HepG2 (cell line): ENCODE results near the gene TANGO6. TPM values are rescaled to one million over a fixed set of nuclear protein-coding genes. Genes with fewer than 3 reads are reported as not detected.

ENCODE experiments used
- FOXA3 ChIP-seq: IDR thresholded peaks from 2 replicates; pipeline ENCODE4 v1.6.1; 2016; ENCODE audit warnings: missing genetic modification reagents, missing compliant biosample characterization
- FOXP1 ChIP-seq, 2 experiments: fragments of 450-650 bp in 1 of 2; IDR thresholded peaks; 2 replicates each; pipeline ENCODE4 v1.6.1; 2017 to 2018; ENCODE audit warnings: antibody characterized with exemption in 1 of 2
- GATAD1 ChIP-seq: IDR thresholded peaks from 2 replicates; pipeline ENCODE4 v1.6.1; 2016; ENCODE audit warnings: missing genetic modification reagents, missing compliant biosample characterization
- NAIF1 ChIP-seq: sonication (generic); formaldehyde crosslinking; IDR thresholded peaks from 2 replicates; pipeline ENCODE4 v1.5.0; 2020; ENCODE audit warnings: mild to moderate bottlenecking, missing genetic modification reagents, borderline replicate concordance
- POLR2AphosphoS5 ChIP-seq: IDR thresholded peaks from 2 replicates; pipeline ENCODE4 v1.6.1; 2012; ENCODE audit warnings: low read depth, low read length
- SMAD3 ChIP-seq: sonication (generic); formaldehyde crosslinking; IDR thresholded peaks from 2 replicates; pipeline ENCODE4 v1.4.0; 2020; ENCODE audit warnings: missing genetic modification reagents
- TBX3 ChIP-seq: fragments of 450-650 bp; IDR thresholded peaks from 2 replicates; pipeline ENCODE4 v1.6.1; 2017; ENCODE audit warnings: antibody characterized with exemption, mild to moderate bottlenecking, inconsistent platforms, borderline replicate concordance
- TOPORS ChIP-seq: sonication (generic); formaldehyde crosslinking; IDR thresholded peaks from 2 replicates; pipeline ENCODE4 v1.8.0; 2023; ENCODE audit warnings: mild to moderate bottlenecking, missing genetic modification reagents
- ZNF124 ChIP-seq: sonication (generic); formaldehyde crosslinking; IDR thresholded peaks from 2 replicates; pipeline ENCODE4 v1.4.0; 2020; ENCODE audit warnings: missing genetic modification reagents
- ZNF264 ChIP-seq: sonication (generic); formaldehyde crosslinking; IDR thresholded peaks from 2 replicates; pipeline ENCODE4 v1.4.0; 2020; ENCODE audit warnings: missing genetic modification reagents
- polyA plus RNA-seq, 8 experiments: library from polyadenylated mRNA; depleted of rRNA in 3 of 8; stranded (reverse) in 7 of 8; unstranded in 1 of 8; fragments of >200 nt; fragmentation: Illumina TruSeq in 4 of 8; extraction: Trizol in 4 of 8; gene quantifications; 2 replicates each; pipeline versions ENCODE4 v1.2.1 to v1.2.3, GENCODE V29; 2011 to 2016; ENCODE audit warnings: low read depth in 4 of 8, missing spikeins in 1 of 8, mixed read lengths in 1 of 8; ENCODE audit not compliant: insufficient read depth in 1 of 8
- total RNA-seq, 5 experiments: library from RNA; depleted of rRNA; stranded (reverse); fragments of >200 nt; fragmentation: Illumina TruSeq; extraction: Trizol; gene quantifications; 2 replicates each; pipeline ENCODE4 v1.2.3, GENCODE V29; 2016; ENCODE audit warnings: low read depth in 1 of 5
- TF ChIP-seq, protein P1 (sequence below): sonication (generic); formaldehyde crosslinking; IDR thresholded peaks from 2 replicates; pipeline ENCODE4 v1.5.0; 2020; ENCODE audit warnings: missing genetic modification reagents, mild to moderate bottlenecking, borderline replicate concordance
- TF ChIP-seq, protein P2 (sequence below): sonication (generic); formaldehyde crosslinking; IDR thresholded peaks from 2 replicates; pipeline ENCODE4 v1.5.0; 2020; ENCODE audit warnings: mild to moderate bottlenecking, missing genetic modification reagents, borderline replicate concordance
- TF ChIP-seq, protein P3 (sequence below): sonication (generic); formaldehyde crosslinking; conservative IDR thresholded peaks from 2 replicates; pipeline ENCODE4 v1.4.0; 2020; ENCODE audit warnings: missing genetic modification reagents
- TF ChIP-seq, protein P4 (sequence below): fragments of 450-650 bp; IDR thresholded peaks from 2 replicates; pipeline ENCODE4 v1.6.1; 2017; ENCODE audit warnings: mild to moderate bottlenecking
- TF ChIP-seq, protein P5 (sequence below): sonication (generic); formaldehyde crosslinking; IDR thresholded peaks from 2 replicates; pipeline ENCODE4 v1.5.0; 2020; ENCODE audit warnings: mild to moderate bottlenecking, missing genetic modification reagents
- TF ChIP-seq, protein P6 (sequence below): IDR thresholded peaks from 2 replicates; pipeline ENCODE4 v1.6.1; 2016; ENCODE audit warnings: mild to moderate bottlenecking, missing biosample characterization, missing genetic modification reagents

Gene TANGO6
- total and polyA plus RNA-seq, 2 of the 13 experiments (the other 11 are each of a cell fraction or from before 2014, with no cell fraction given), result 7.2 to 13.3 TPM

DNA sequence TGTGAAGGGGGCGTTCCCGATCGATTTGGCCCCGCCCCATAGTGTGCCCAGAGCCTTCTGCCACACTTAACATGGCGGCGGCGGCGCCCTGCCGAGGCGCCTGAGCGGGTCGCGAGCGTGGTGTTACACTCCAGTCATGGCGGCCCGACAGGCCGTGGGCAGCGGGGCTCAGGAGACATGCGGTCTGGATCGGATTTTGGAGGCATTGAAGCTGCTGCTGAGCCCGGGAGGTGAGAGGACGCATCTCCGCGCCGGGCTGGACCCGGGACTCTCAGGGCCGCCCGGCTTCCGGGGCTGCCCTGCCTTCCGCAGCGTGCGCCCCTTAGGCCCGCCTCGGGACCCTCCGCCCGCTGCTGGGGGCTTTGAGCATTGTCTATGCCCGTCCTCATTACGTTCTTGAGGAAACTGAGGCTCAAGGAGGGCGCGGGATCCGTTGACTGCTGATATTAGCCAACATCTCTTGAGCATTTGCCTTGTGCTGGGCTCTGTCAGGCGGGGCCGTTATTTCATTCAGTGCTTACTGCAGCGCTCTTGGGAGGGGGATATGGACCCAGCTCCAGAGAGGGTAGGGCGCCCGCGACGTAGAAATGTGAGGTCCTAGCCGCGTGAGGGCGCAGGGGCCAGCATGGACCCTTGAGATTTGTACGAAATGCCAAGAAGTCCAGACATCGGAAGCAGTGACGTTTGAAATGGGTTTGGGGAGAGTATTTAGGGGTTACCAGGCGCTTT, at the start of gene TANGO6 (continued):
- TF ChIP-seq, protein P1, sequence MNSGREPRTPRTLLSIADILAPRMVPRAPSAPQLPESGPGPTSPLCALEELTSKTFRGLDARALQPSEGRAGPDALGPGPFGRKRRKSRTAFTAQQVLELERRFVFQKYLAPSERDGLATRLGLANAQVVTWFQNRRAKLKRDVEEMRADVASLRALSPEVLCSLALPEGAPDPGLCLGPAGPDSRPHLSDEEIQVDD (CRISPR knock-in tag), result peak; percentile 86; the same call in 1 of the 2 replicates
- TF ChIP-seq FOXP1 (IDR thresholded peaks at IDR 0.05) (no peak), FOXP1 (CRISPR knock-in tag; IDR thresholded peaks at IDR 0.05) (no peak), ZNF124 (CRISPR knock-in tag) (peak; percentile 37; the same call in 1 of the 2 replicates), ZNF264 (CRISPR knock-in tag) (peak; percentile 40; the same call in 1 of the 2 replicates), GATAD1 (peak; percentile 69), NAIF1 (CRISPR knock-in tag) (peak; percentile 85; the same call in 1 of the 2 replicates), TBX3 (no peak), POLR2AphosphoS5 (peak; percentile 75), SMAD3 (CRISPR knock-in tag) (peak; percentile 65; the same call in 1 of the 2 replicates), FOXA3 (peak; percentile 64; the same call in 1 of the 2 replicates), TOPORS (CRISPR knock-in tag) (no peak; the same call in 1 of the 2 replicates)
- TF ChIP-seq, protein P2, sequence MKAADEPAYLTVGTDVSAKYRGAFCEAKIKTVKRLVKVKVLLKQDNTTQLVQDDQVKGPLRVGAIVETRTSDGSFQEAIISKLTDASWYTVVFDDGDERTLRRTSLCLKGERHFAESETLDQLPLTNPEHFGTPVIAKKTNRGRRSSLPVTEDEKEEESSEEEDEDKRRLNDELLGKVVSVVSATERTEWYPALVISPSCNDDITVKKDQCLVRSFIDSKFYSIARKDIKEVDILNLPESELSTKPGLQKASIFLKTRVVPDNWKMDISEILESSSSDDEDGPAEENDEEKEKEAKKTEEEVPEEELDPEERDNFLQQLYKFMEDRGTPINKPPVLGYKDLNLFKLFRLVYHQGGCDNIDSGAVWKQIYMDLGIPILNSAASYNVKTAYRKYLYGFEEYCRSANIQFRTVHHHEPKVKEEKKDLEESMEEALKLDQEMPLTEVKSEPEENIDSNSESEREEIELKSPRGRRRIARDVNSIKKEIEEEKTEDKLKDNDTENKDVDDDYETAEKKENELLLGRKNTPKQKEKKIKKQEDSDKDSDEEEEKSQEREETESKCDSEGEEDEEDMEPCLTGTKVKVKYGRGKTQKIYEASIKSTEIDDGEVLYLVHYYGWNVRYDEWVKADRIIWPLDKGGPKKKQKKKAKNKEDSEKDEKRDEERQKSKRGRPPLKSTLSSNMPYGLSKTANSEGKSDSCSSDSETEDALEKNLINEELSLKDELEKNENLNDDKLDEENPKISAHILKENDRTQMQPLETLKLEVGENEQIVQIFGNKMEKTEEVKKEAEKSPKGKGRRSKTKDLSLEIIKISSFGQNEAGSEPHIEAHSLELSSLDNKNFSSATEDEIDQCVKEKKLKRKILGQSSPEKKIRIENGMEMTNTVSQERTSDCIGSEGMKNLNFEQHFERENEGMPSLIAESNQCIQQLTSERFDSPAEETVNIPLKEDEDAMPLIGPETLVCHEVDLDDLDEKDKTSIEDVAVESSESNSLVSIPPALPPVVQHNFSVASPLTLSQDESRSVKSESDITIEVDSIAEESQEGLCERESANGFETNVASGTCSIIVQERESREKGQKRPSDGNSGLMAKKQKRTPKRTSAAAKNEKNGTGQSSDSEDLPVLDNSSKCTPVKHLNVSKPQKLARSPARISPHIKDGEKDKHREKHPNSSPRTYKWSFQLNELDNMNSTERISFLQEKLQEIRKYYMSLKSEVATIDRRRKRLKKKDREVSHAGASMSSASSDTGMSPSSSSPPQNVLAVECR (CRISPR knock-in tag), result peak; percentile 94
- TF ChIP-seq, protein P3, sequence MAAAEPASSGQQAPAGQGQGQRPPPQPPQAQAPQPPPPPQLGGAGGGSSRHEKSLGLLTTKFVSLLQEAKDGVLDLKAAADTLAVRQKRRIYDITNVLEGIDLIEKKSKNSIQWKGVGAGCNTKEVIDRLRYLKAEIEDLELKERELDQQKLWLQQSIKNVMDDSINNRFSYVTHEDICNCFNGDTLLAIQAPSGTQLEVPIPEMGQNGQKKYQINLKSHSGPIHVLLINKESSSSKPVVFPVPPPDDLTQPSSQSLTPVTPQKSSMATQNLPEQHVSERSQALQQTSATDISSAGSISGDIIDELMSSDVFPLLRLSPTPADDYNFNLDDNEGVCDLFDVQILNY (CRISPR knock-in tag), result peak; percentile 76
- TF ChIP-seq, protein P4, sequence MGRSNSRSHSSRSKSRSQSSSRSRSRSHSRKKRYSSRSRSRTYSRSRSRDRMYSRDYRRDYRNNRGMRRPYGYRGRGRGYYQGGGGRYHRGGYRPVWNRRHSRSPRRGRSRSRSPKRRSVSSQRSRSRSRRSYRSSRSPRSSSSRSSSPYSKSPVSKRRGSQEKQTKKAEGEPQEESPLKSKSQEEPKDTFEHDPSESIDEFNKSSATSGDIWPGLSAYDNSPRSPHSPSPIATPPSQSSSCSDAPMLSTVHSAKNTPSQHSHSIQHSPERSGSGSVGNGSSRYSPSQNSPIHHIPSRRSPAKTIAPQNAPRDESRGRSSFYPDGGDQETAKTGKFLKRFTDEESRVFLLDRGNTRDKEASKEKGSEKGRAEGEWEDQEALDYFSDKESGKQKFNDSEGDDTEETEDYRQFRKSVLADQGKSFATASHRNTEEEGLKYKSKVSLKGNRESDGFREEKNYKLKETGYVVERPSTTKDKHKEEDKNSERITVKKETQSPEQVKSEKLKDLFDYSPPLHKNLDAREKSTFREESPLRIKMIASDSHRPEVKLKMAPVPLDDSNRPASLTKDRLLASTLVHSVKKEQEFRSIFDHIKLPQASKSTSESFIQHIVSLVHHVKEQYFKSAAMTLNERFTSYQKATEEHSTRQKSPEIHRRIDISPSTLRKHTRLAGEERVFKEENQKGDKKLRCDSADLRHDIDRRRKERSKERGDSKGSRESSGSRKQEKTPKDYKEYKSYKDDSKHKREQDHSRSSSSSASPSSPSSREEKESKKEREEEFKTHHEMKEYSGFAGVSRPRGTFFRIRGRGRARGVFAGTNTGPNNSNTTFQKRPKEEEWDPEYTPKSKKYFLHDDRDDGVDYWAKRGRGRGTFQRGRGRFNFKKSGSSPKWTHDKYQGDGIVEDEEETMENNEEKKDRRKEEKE, result no peak
- TF ChIP-seq, protein P5, sequence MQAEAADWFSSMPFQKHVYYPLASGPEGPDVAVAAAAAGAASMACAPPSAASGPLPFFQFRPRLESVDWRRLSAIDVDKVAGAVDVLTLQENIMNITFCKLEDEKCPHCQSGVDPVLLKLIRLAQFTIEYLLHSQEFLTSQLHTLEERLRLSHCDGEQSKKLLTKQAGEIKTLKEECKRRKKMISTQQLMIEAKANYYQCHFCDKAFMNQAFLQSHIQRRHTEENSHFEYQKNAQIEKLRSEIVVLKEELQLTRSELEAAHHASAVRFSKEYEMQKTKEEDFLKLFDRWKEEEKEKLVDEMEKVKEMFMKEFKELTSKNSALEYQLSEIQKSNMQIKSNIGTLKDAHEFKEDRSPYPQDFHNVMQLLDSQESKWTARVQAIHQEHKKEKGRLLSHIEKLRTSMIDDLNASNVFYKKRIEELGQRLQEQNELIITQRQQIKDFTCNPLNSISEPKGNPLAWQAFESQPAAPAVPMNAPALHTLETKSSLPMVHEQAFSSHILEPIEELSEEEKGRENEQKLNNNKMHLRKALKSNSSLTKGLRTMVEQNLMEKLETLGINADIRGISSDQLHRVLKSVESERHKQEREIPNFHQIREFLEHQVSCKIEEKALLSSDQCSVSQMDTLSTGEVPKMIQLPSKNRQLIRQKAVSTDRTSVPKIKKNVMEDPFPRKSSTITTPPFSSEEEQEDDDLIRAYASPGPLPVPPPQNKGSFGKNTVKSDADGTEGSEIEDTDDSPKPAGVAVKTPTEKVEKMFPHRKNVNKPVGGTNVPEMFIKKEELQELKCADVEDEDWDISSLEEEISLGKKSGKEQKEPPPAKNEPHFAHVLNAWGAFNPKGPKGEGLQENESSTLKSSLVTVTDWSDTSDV (CRISPR knock-in tag), result peak; percentile 49
- TF ChIP-seq, protein P6, sequence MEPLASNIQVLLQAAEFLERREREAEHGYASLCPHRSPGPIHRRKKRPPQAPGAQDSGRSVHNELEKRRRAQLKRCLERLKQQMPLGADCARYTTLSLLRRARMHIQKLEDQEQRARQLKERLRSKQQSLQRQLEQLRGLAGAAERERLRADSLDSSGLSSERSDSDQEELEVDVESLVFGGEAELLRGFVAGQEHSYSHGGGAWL (CRISPR knock-in tag), result peak; percentile 83
